SU-DHL-6 (cell line): Measurements from ENCODE around the gene SCRN2.

Experiments
- CTCF ChIP-seq: fragments of 200-600 bp; sonication (generic); IDR thresholded peaks from one replicate; pipeline ENCODE4 v1.5.1; 2017; ENCODE audit warnings: antibody characterized with exemption, mild to moderate bottlenecking, low read length, moderate library complexity; ENCODE audit not compliant: insufficient read depth, poor library complexity, severe bottlenecking
- EZH2phosphoT487 ChIP-seq: fragments of 200-600 bp; sonication (generic), shearing (Covaris generic); conservative IDR thresholded peaks from 2 replicates; pipeline ENCODE4 v1.6.1; 2018; ENCODE audit warnings: mild to moderate bottlenecking, antibody characterized with exemption, low read length, moderate library complexity, mixed read lengths

GRCh38 chr17:47801176-47801765 is 39.8 kb downstream of the SCRN2 start:
- TF ChIP-seq CTCF (no peak), EZH2phosphoT487 (no peak)
